Measurements from ENCODE around the gene SRPK2. TPM values are rescaled to one million over a fixed set of nuclear protein-coding genes. Genes with fewer than 3 reads are reported as not detected.

The SRPK2 gene
- total and polyA plus RNA-seq, 3 donors from 2014 or later: 181 to 293 (median 226) TPM

DNA sequence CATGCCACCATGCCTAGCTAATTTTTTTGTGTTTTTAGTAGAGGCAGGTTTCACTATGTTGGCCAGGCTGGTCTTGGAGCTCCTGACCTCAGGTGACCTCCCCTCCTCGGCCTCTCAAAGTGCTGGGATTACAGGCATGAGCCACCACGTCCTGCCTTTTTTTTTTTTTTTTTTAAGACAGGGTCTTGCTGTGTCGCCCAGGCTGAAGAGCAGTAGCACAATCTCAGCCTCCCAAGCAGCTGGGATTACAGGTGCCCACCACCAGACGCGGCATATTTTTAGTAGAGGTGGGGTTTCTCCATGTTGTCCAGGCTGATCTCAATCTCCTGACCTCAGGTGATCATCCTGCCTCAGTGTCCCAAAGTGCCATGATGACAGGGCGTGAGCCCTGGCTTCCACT lies 14.4 kb upstream of the SRPK2 start:
- 88 to 94% methylated on average over 6 of the region's 6 CpGs for WGBS, 2 donors
- no peak overlapping the region for H3K27ac ChIP-seq
- no peaks in the 10 kb centered on the region for H3K36me3 ChIP-seq (ENCODE audit: low read depth, missing control alignments)
- no peak overlapping the region for H3K4me3 ChIP-seq
- no peak for DNase-seq
- no peaks in the 10 kb centered on the region for H3K9me3 ChIP-seq
- no peaks in the 10 kb centered on the region for H3K27me3 ChIP-seq
- TF ChIP-seq, protein P1, sequence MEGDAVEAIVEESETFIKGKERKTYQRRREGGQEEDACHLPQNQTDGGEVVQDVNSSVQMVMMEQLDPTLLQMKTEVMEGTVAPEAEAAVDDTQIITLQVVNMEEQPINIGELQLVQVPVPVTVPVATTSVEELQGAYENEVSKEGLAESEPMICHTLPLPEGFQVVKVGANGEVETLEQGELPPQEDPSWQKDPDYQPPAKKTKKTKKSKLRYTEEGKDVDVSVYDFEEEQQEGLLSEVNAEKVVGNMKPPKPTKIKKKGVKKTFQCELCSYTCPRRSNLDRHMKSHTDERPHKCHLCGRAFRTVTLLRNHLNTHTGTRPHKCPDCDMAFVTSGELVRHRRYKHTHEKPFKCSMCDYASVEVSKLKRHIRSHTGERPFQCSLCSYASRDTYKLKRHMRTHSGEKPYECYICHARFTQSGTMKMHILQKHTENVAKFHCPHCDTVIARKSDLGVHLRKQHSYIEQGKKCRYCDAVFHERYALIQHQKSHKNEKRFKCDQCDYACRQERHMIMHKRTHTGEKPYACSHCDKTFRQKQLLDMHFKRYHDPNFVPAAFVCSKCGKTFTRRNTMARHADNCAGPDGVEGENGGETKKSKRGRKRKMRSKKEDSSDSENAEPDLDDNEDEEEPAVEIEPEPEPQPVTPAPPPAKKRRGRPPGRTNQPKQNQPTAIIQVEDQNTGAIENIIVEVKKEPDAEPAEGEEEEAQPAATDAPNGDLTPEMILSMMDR (IDR thresholded peaks at IDR 0.05): no peak
- no peak for TF ChIP-seq POLR2A (IDR thresholded peaks at IDR 0.05)
- no peaks in the 10 kb centered on the region for H3K4me1 ChIP-seq
- intact Hi-C loops (cut with DNase I; ENCODE audit: low total_unique reads): no loop called here

DNA sequence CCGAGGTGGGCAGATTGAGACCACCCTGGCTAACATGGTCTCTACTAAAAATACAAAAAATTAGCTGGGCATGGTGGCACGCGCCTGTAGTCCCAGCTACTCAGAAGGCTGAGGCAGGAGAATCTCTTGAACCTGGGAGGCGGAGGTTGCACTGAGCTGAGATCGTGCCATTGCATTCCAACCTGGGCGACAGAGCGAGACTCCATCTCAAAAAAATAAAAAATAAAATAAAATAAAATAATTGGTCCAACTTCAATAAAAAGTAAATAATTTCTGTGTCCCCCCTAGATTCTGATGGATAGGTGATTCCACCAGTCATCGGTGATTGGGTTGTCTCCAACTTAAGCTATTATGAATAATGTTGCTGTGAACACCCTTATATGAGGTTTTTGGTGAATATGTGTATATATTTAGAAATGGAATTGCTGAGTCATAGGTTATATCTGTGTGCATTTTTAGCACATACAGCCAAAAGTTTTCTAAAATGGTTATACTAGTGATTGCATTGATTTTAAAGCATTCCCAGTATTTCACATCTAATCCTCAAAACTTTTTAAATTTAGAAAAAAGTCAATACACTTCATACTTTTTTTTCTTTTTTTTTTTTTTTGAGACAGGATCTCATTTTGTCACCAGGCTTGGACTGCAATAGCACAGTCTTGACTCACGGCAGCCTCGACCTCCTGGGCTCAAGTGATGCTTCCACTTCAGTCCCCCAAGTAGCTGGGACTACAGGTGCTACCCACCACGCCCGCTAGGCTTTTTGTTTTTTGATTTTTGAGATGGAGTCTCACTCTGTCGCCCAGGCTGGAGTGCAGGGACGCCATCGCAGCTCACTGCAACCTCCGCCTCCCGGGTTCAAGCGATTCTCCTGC lies 13.7 kb upstream of the SRPK2 start:
- WGBS, 2 donors: 94 to 95% methylated on average over 18 of the region's 18 CpGs
- no peak for DNase-seq

DNA sequence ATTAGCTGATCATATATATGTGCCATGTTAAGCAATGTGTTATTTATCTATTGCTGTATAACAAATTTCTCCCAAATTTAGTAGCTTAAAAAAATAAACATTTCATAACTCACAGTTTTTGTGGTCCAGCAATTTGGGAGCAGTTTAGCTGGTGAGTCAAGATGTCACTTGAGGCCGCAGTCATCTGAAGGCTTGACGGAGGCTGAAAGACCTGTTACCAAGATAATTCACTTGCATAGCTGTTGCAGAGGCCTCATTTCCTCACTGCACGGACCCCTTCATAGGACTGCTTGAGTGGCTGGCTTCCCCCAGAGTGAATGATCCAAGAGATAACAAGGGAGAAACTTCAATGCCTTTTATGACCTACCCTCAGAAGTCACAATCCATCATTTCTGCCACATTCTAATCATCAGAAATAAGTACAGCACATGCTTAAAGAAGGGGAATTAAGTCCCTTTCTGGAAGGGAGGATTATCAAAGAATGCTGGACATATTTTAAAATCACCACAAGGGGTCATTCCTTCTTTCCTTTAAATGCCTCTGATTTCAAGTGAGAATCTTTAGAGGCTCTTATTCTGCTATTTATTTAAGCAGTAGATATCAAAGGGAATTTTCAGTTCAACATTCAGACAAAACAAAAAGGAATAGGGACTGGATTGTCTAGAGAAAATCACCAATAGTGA lies 10.5 kb upstream of the SRPK2 start:
- Histone ChIP-seq H3K4me3 (no peak overlapping the region), H3K36me3 (ENCODE audit: low read depth, missing control alignments) (no peaks in the 10 kb centered on the region), H3K9me3 (no peaks in the 10 kb centered on the region), H3K4me1 (no peaks in the 10 kb centered on the region), H3K27me3 (no peaks in the 10 kb centered on the region), H3K27ac (no peak overlapping the region)
- DNase-seq: no peak
- intact Hi-C loops (cut with DNase I; ENCODE audit: low total_unique reads): no loop called here
- TF ChIP-seq POLR2A (IDR thresholded peaks at IDR 0.05): no peak
- TF ChIP-seq, protein P1 (IDR thresholded peaks at IDR 0.05): peak in 2 of 3 experiments; percentile 13 to 35
- 90 to 96% methylated on average over 3 of the region's 3 CpGs for WGBS, 2 donors

More for the DNA sequence above, 13.7 kb upstream of the SRPK2 start:
- H3K4me1 ChIP-seq: no peaks in the 10 kb centered on the region
- no peak overlapping the region for H3K27ac ChIP-seq
- no peaks in the 10 kb centered on the region for H3K36me3 ChIP-seq (ENCODE audit: low read depth, missing control alignments)
- no peaks in the 10 kb centered on the region for H3K27me3 ChIP-seq
- intact Hi-C loops (cut with DNase I; ENCODE audit: low total_unique reads): no loop called here
- TF ChIP-seq, protein P1 (IDR thresholded peaks at IDR 0.05): no peak
- no peak for TF ChIP-seq POLR2A (IDR thresholded peaks at IDR 0.05)
- H3K4me3 ChIP-seq: no peak overlapping the region
- no peaks in the 10 kb centered on the region for H3K9me3 ChIP-seq

DNA sequence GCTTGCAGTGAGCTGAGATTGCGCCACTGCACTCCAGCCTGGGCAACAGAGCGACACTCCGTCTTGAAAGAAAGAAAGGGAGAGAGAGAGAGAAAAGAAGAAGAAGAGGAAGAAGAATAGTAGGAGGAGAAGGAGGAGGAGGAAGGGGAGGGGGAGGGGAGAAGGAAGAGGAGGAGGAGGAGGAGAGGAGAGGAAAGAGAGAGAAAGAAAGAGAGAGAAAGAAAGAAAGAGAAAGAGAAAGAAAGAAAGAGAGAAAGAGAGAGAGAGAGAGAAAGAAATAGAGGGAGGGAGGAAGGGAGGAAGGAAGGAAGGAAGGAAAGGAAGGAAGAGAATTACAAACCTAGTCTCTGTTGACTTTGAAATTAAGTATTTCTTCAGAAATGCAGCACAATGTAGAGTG lies 7.8 kb upstream of the SRPK2 start:
- no peaks in the 10 kb centered on the region for H3K4me1 ChIP-seq
- no peaks in the 10 kb centered on the region for H3K9me3 ChIP-seq
- H3K27ac ChIP-seq: no peak overlapping the region
- no peaks in the 10 kb centered on the region for H3K27me3 ChIP-seq
- no peak overlapping the region for H3K4me3 ChIP-seq
- DNase-seq: no peak
- TF ChIP-seq, protein P1 (IDR thresholded peaks at IDR 0.05): no peak
- no peak for TF ChIP-seq POLR2A (IDR thresholded peaks at IDR 0.05)
- 84 to 92% methylated on average over 3 of the region's 3 CpGs for WGBS, 2 donors
- H3K36me3 ChIP-seq (ENCODE audit: low read depth, missing control alignments): no peaks in the 10 kb centered on the region
- intact Hi-C loops (cut with DNase I; ENCODE audit: low total_unique reads): no loop called here

All from testis (tissue), 3 donors.